Measurements from ENCODE around the gene MEGF11. TPM values are rescaled to one million over a fixed set of nuclear protein-coding genes. Genes with fewer than 3 reads are reported as not detected.

MEGF11 gene
- total RNA-seq, 1 experiment from 2014 or later = 1.2 TPM

DNA sequence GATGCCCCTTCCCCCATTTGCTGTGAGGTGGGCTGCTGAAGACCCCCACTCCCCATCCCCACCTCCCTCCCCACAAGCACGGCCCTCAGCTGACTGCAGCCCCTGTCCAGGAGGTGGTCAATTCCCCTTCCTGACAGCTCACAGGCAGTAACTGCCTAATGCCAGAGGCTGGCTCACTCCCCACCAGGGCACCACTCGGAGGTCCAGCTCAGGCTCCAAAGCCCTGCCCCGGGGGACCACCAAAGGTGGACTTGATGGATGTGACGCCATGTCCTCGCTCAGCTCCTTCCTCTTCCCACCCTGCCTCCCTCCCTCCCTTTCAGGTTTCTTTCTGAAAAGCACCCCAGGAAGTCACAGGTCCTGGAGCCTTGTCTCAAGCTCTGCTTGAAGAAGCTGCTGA lies 82.8 kb downstream of the MEGF11 start:
- H3K4ac ChIP-seq (ENCODE audit: low read depth, low read length) = no peak overlapping the region
- H4K5ac ChIP-seq (ENCODE audit: insufficient read length, low read depth, low read length) = no peak overlapping the region
- no peak overlapping the region for H2BK12ac ChIP-seq (ENCODE audit: insufficient read length, low read depth, low read length)
- no peaks in the 10 kb centered on the region for H3K27me3 ChIP-seq (ENCODE audit: insufficient read depth, low read length)
- no peak overlapping the region for H3K27ac ChIP-seq (ENCODE audit: insufficient read length, low read depth, low read length)
- no peak overlapping the region for H3K23ac ChIP-seq (ENCODE audit: insufficient read length, low read depth, low read length)
- no peaks in the 10 kb centered on the region for H3K79me1 ChIP-seq (ENCODE audit: insufficient read depth, low read depth, low read length, poor library complexity, severe bottlenecking)
- DNase-seq = no peak
- H3K18ac ChIP-seq (ENCODE audit: insufficient read length, low read depth, low read length) = no peak overlapping the region
- Mint-ChIP-seq H3K4me1 (peaks cover 25 to 57% of the 10 kb centered on the region in 2 experiments), H3K36me3 (ENCODE audit: insufficient read depth in 1 of 3, low read depth in 3 of 3) (no peaks in the 10 kb centered on the region), H3K4me3 (no peak overlapping the region), H3K27ac (no peak overlapping the region), H3K27me3 (ENCODE audit: low read depth) (peaks cover 1% of the 10 kb centered on the region; the same call in 1 of the 2 replicates), H3K9me3 (no peaks in the 10 kb centered on the region)
- TF ChIP-seq CTCF (conservative IDR thresholded peaks at IDR 0.05) = no peak
- H3K4me1 ChIP-seq (ENCODE audit: insufficient read depth, low read length) = no peaks in the 10 kb centered on the region; the same call in 1 of the 2 replicates
- no peak overlapping the region for H2BK5ac ChIP-seq (ENCODE audit: insufficient read length, low read length)
- no peaks in the 10 kb centered on the region for H3K79me2 ChIP-seq (ENCODE audit: insufficient read depth, low read length)
- H3K4me2 ChIP-seq (ENCODE audit: insufficient read depth, insufficient read length, low read length) = no peak overlapping the region
- H4K20me1 ChIP-seq (ENCODE audit: control insufficient read depth, insufficient read depth, insufficient read length) = no peaks in the 10 kb centered on the region
- no peak overlapping the region for H3K56ac ChIP-seq (ENCODE audit: insufficient read length, low read depth, low read length)
- no peak overlapping the region for H3T11ph ChIP-seq (ENCODE audit: low read length)
- WGBS (ENCODE audit: extremely low coverage, insufficient read length, low lambda C conversion rate) = no CpG with 5 or more reads among the region's 5 CpGs
- H3K9ac ChIP-seq (ENCODE audit: extremely low read depth, insufficient read length, low read length) = no peak overlapping the region
- H2AFZ ChIP-seq (ENCODE audit: low read length) = no peak overlapping the region
- no peak overlapping the region for H2AK5ac ChIP-seq (ENCODE audit: insufficient read length, low read length)
- no peak overlapping the region for H3K14ac ChIP-seq (ENCODE audit: insufficient read depth, low read length)
- H4K8ac ChIP-seq (replicated peaks; ENCODE audit: insufficient read length, low read depth, low read length) = no peak overlapping the region
- no peak overlapping the region for H2BK20ac ChIP-seq (ENCODE audit: low read depth, low read length, poor library complexity, severe bottlenecking)
- H2BK120ac ChIP-seq (ENCODE audit: low read depth, low read length, poor library complexity, severe bottlenecking) = no peak overlapping the region
- H3K9me3 ChIP-seq (ENCODE audit: control insufficient read depth, low read depth, low read length) = no peaks in the 10 kb centered on the region
- no peak overlapping the region for H4K91ac ChIP-seq (ENCODE audit: insufficient read length, low read depth, low read length)
- no peak overlapping the region for H2BK15ac ChIP-seq (ENCODE audit: low read depth, low read length)
- H3K23me2 ChIP-seq (ENCODE audit: insufficient read length, low read depth, low read length, poor library complexity, severe bottlenecking) = no peaks in the 10 kb centered on the region
